GM20000 (cell line): Measurements from ENCODE around the gene VGLL4.

Experiments used
- DNase-seq: peaks from one replicate; pipeline ENCODE4 v3.0.0; 2012; ENCODE audit warnings: low spot score
- TF ChIP-seq, protein P1 (sequence below): IDR thresholded peaks from 2 replicates; pipeline ENCODE4 v1.5.1; 2012; ENCODE audit warnings: mild to moderate bottlenecking, control low read depth; ENCODE audit errors: extremely low read depth, missing control alignments

VGLL4 gene

DNA sequence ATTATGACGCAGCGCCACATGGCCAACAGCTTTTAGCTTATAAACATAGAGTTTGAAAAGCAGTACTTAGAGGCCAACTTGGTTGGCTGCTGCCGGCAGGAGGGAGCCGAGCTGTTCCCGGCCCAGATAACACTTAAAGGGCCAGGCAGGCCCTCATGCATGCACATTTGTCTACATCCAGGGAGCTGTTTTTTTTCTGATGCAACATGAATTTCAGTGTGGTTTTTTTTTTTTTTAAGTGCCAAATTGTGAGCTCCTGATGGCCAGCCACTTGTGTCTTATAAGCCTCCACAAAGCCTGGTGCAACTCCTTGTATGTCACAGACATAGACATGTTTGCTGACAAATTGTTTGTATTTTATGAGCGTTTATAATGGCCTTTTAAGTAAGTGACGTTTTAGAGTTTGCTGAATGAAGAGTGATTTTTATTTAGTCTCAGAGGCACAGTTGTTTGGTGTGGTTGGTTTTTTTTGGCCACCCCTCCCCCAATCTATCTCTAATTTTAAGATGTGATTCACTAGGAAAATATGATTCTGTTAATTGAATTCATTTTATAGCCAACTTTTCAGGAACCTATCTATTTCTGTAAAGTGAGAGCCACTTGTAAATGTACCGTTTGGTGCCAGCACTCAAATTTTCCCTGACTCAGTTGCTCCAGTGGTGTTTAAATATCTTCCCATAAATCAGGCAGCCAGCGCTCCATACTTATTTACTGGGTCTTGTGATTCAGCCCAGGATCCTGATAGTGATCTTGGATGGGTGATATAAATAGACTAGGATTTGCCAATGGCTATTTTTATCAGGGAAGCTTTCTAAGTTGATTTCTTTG lies 134.3 kb downstream of the VGLL4 start:
- TF ChIP-seq, protein P1, sequence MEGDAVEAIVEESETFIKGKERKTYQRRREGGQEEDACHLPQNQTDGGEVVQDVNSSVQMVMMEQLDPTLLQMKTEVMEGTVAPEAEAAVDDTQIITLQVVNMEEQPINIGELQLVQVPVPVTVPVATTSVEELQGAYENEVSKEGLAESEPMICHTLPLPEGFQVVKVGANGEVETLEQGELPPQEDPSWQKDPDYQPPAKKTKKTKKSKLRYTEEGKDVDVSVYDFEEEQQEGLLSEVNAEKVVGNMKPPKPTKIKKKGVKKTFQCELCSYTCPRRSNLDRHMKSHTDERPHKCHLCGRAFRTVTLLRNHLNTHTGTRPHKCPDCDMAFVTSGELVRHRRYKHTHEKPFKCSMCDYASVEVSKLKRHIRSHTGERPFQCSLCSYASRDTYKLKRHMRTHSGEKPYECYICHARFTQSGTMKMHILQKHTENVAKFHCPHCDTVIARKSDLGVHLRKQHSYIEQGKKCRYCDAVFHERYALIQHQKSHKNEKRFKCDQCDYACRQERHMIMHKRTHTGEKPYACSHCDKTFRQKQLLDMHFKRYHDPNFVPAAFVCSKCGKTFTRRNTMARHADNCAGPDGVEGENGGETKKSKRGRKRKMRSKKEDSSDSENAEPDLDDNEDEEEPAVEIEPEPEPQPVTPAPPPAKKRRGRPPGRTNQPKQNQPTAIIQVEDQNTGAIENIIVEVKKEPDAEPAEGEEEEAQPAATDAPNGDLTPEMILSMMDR = no peak
- no peak for DNase-seq

DNA sequence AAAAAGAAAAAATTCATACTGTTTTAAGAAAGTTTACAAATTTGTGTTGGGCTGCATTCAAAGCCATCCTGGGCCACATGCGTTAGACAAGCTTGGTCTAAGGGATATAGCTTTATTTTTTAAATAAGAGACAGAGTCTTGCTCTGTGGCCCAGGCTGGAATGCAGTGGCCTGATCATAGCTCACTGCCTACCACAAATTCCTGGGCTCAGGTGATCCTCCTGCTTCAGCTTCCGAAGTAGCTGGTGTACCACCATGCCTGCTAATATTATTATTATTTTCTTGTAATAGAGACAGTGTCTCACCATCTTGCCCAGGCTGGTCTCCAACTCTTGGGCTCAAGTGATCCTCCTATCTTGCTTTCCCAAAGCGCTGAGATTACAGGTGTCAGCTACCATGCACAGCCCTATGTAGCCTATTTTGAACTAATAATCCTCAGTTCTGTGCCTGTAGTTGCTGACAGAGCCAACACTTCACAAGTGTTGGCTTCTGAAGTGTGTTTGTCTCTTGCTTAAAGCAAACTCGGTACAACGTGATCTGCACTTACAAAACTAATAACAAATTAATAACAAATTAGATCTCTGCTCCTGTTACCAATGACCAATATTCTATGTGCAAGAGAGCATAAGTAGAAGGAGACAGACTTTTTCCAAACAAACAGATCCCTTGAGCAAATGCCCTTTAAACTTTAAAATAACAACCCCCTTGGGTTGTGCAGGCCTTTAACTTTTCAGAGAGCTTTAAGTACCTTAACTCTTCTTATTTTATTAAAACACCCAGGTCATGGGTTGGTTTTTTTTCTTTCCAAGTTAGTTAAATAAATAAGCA lies 135.2 kb downstream of the VGLL4 start:
- TF ChIP-seq, protein P1 = no peak

DNA sequence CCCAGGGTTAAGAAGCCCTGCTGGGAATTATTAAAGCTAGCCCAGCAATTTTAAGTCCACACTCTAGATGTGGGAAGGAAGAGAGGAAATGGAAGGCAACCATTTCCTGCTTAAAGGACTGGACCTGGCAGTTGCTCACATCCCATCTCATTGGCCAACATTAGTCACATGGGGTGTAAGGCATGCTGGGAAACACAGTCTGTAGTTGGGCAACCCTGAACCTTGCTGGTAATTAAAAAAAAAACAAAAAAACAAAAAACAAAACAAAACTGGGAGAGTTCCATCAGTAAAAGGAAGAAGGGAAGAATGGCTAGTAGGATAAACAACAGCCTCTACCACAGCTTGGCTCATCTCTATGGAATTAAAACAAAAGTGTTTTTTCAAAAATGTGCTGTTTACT lies 136.0 kb downstream of the VGLL4 start:
- DNase-seq = no peak
- TF ChIP-seq, protein P1 = no peak

More for the DNA sequence above, 135.2 kb downstream of the VGLL4 start:
- DNase-seq = no peak
